DMS 273 (cell line): ENCODE data around the gene ACSBG1.
A peak's percentile ranks its signal among the peaks of the same experiment; 100 is the strongest.

Experiments used
- DNase-seq: peaks from one replicate; lab custom pipeline; 2025; ENCODE audit not compliant: unreplicated experiment; lab: John Stamatoyannopoulos, UW

The ACSBG1 gene

GRCh38 chr15:78140292-78140691 lies 94.1 kb downstream of the ACSBG1 start:
- DNase-seq: no peak

DNA sequence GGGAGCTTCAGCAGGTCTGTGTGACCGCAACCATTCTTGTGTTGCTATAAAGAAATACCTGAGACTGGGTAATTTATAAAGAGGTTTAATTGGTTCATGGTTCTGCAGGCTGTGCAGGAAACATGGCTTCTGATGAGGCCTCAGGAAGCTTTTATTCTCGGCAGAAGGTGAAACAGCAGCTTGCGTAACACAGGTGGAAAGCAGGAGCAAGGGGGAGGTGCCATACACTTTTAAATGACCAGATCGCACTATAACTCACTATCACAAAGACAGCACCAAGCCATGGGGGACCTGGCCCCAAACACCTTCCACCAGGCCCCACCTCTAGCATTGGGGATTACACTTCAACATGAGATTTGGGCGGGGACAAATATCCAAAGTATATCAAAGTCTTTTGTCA lies 94.8 kb downstream of the ACSBG1 start:
- DNase-seq: no peak

DNA sequence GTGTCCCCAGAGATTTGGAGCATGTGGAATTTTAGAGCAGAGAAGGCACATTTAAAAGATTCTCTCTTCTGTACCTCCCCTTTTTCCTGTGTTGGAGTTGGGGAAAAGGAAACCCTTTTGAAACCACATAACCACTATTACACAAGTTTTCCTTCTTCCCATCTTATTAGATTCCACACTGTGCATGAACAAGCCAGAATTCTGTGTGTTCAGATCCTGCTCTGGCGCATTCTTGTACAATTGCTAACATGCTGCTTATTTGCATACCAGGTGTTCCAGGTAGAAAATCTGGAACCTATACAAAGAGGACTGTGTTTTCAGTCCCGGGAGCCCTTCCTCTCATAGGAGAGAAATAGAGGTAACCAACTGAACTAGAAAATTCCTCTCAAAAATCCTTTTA lies 100.6 kb downstream of the ACSBG1 start:
- DNase-seq: no peak

DNA sequence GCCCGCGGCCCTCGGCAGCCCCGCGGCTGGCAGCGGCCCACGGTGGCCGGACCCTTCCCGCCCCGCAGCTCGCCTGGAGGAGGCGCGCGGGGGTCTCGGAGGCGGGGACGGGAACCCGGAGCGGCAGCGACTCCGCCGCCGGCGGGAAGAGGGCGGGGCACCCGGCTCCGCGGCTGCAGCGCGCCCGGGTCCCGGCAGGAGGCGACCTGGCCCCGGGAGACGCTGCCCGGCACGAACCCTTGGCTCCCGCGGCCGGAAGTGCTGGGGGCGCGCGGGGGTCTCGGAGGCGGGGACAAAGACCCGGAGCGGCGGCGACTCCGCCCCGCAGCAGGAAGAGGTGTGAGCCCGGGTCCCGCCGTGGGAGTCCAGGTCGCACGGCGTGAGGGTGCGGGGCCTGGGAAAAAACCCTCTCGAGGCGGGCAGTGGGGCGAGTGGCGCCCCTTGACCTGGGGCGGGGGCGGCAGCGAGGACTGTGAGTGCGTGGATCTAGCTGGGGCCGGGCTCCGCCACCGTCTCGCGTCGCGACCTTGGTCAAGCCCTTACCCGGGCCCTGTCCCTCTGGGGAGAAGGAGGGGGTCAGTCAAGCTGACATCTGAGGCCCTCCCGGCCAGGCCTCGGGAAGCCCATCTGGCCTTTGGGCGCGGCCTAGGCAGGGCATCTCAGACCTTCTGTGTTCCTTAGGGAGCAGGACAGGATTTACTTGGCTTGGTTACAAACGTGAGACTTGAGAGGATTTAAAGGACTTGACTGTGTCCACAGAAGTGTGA lies 102.9 kb downstream of the ACSBG1 start, which contains the start of gene CIB2:
Gene CIB2 (minus strand): TSS at position 151 of the 767 bp plus-strand sequence. CDS start 230 bp downstream, outside the sequence.
- DNase-seq: peak; percentile 85

DNA sequence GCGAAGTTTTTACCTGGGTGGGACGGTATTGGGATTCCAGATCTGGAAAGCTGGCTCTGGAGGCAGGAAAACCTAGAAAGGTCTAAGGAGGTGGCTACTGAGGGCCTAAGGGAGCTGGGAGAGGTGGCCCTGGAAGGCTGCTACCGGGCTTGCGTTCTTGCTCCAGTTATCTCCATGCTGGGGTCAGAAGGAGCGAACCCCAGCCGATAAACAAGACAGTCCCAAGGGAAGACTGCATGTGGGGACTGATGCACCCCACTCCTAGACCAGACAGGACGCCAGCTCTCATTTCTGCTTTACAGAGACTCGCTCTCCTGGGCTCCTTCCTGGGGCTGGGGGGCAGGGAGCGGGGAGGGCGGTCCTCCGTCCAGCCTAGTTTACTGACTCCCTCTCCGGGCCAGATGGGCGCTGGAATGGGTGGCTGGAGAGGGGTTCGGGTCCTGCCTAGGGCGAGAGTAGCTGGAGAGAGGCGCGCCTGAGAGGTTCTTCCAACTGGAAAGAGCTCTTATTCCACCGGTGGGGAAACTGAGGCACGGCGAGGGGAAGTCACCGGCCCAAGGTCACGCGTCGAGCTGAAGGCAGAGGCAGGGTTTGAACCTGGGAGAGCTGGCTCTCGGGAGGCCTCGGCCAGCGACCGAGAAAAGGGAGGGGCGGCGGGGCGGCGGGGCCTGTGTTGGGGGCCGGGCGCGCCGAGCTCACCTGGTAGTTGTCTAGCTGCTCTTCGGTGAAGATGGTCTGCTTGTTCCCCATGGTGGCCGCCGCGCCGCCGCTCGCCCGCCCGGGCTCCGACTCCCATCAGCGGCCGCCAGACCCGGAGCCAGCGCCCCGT lies 103.7 kb downstream of the ACSBG1 start:
- DNase-seq: no peak

DNA sequence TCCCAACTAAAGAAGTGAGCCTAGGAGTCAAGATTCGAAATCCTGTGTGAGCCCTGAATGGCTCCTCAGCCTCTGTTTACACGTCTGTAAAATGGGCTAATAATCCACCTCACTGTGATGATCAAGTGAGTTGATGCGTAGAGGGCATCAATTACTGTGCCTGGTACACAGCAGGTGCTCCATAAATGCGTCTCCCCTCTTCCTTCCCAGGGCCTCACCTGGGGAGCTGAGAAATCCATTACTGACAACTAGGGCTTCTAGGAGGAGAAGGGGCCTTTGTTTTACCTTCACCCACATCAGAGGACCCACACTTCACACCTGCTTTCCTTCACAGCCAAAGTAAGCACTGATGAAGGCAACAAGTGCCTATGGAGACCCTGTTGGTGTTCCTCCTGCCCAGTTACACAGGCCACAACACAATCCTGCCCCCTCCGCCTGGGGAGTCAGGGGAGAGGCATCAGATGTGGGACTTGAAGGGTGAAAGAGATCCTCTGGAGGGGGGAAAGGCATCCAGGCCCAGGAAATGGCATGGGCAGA lies 104.5 kb downstream of the ACSBG1 start:
- peak; percentile 34 for DNase-seq

DNA sequence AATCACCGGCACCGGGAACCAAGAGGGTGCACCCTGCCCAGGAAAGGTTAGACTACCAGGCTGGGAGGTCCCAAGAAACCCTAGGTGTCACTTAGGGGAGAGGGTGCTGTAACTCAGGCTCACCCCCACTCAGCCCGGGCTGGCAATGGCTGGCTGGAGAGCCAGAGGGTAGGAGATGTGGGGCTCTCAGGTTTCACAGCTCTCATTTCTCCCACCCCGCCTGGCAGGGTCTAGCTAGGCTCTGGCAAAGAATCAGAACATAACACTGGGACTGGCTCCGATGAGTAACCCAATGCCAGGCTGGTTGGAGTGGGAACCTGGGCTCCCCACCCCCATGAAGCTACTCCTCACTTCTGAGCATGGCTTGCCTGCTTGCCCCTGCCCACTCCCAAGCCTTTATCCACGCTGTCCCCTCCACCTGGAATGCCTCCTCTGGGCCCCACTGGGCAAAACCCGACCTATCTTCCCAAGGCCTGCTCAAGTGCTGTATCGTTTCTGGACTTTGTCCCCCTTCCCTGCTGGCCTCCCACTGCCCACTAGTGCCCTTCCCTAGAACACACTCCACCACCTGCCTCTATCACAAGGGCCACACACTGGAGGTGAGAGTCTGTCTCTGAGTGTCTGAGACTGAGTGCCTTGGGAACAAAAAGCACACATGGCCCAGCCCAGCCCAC lies 105.2 kb downstream of the ACSBG1 start:
- DNase-seq: peak; percentile 91

GRCh38 chr15:78127882-78128281 lies 106.5 kb downstream of the ACSBG1 start:
- DNase-seq: no peak

DNA sequence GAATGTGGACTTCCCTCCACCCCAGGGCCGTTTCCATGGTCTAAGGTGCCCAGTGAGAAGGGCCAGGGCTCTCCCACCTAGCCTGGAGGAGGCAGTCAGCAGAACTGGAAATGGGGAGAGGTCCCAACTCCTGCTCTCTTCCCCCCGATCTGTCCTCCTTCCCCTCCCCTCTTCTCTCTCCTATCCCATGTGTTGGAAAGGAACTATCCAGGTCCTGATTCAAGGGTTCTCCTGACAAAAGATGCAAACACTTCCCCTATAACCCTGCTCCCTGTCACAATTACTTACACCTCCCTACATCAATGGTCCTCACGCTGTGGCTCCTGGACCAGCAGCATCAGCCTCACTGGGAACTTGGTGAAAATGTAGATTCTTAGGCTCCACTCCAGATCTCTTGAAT lies 109.1 kb downstream of the ACSBG1 start:
- no peak for DNase-seq

DNA sequence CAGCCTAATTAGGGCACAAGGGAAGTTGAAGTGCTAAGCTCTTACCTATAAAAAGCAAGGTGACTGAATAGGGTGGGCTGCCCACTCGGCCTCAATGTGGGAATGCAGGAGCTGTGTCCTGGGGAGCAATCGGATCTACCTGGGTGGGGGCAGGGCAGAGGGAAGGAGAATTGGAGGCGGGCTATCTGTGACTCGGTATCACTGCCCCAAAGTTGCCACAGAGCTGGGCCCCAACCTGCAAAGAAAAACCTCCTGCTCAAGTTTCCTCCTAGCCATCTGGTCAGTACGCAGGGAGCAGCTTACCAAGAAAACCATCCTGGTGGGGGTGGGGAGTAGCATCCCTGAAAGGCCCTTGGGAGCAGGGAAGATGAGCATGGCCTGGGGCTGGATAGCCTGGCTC lies 113.8 kb downstream of the ACSBG1 start:
- peak; percentile 85 for DNase-seq
